Heart left ventricle (tissue), 16 donors: Measurements from ENCODE around the gene ANKK1. TPM values are rescaled to one million over a fixed set of nuclear protein-coding genes. Genes with fewer than 3 reads are reported as not detected.

Source experiments
- ATAC-seq, 4 donors: fragments of 200-7000 bp; cut with Tn5 transposase; one replicate each; pipeline ENCODE4 v1.9.1; 2020 to 2022; ENCODE audit warnings: moderate library complexity in 4 of 4, mild to moderate bottlenecking in 3 of 4, moderate number of reproducible peaks in 1 of 4
- DNase-seq, 5 donors: peaks; one replicate each; pipeline ENCODE4 v3.0.0-alpha.2; 2020
- H3K27ac ChIP-seq, 12 donors: fragments of 200-600 bp; sonication (generic) in 4 of 12; one replicate each; pipeline versions ENCODE4 v1.5.0 to v1.8.0; 2016 to 2022; ENCODE audit warnings: mild to moderate bottlenecking in 2 of 12
- H3K27me3 ChIP-seq, 9 donors: fragments of 200-600 bp; sonication (generic) in 2 of 9; one replicate each; pipeline versions ENCODE4 v1.5.1 to v1.8.0; 2016 to 2022; ENCODE audit warnings: mild to moderate bottlenecking in 3 of 9
- H3K36me3 ChIP-seq, 9 donors: fragments of 200-600 bp; sonication (generic) in 2 of 9; one replicate each; pipeline versions ENCODE4 v1.5.0 to v1.8.0; 2018 to 2022; ENCODE audit warnings: mild to moderate bottlenecking in 2 of 9
- H3K4me1 ChIP-seq, 12 donors: fragments of 200-600 bp; sonication (generic) in 4 of 12; one replicate each; pipeline versions ENCODE4 v1.5.0 to v1.8.0; 2016 to 2022; ENCODE audit warnings: mild to moderate bottlenecking in 3 of 12
- H3K4me3 ChIP-seq, 12 donors: fragments of 200-600 bp; sonication (generic) in 4 of 12; one replicate each; pipeline versions ENCODE4 v1.5.0 to v1.8.0; 2017 to 2022; ENCODE audit warnings: mild to moderate bottlenecking in 9 of 12, moderate library complexity in 4 of 12
- H3K9me3 ChIP-seq, 12 donors: fragments of 200-600 bp; sonication (generic) in 4 of 12; one replicate each; pipeline versions ENCODE4 v1.5.0 to v1.8.0; 2016 to 2022; ENCODE audit warnings: mild to moderate bottlenecking in 1 of 12
- CTCF ChIP-seq, 12 donors: fragments of 200-600 bp; sonication (generic) in 4 of 12; IDR thresholded peaks; one replicate each; pipeline versions ENCODE4 v1.5.0 to v1.8.0; 2018 to 2022; ENCODE audit warnings: antibody characterized with exemption in 12 of 12, mild to moderate bottlenecking in 5 of 12
- POLR2A ChIP-seq, 2 donors: fragments of 450-650 bp; IDR thresholded peaks; one replicate each; pipeline ENCODE4 v1.6.1; 2017; ENCODE audit warnings: antibody characterized with exemption in 2 of 2, mild to moderate bottlenecking in 2 of 2, moderate library complexity in 2 of 2
- WGBS, 4 donors: extraction: QIAGEN DNeasy Blood & Tissue Kit in 2 of 4; methylation state at CpG; one replicate each; pipeline versions ENCODE4 v1.1.5 to v1.1.7; 2013 to 2018; 5-methylcytosine and 5-hydroxymethylcytosine counted together
- intact Hi-C, 10 donors: fragments of 100-400 bp; cut with DNase I; formaldehyde crosslinking; loops; one replicate each; pipeline versions ENCODE4 v1.11.1 to v1.14.2; 2022
- microRNA-seq, 4 donors: library from miRNA; unstranded; fragments of <30 nt; microRNA quantifications; one replicate each; pipeline versions ENCODE4 to v1.2.0, GENCODE V29; 2017 to 2020
- polyA plus RNA-seq, 2 donors: library from polyadenylated mRNA; stranded (reverse); fragments of 200-250 nt; gene quantifications; one replicate each; pipeline ENCODE4 v1.2.3, GENCODE V29; 2013
- total RNA-seq, 9 donors: library from RNA; depleted of rRNA in 2 of 9; stranded (reverse); fragments of >200 nt in 2 of 9; fragmentation: NEBNext Ultra II Directional in 3 of 9; extraction: Animal tissue kit (Norgen Biotek cat#: 25700) in 3 of 9; gene quantifications; one replicate each; pipeline versions ENCODE4 v1.1.0 to v1.2.4, GENCODE V29; 2016 to 2023
- donor health status: ischemic (EF 13 %, LVEDD 7.1; RV severe dilation, severe dysfunction).
- donor health status: healthy with polysubstance abuse.
- donor health status: DM: no; HTN: yes; CAD: no.
- donor health status: DM: no; HTN: no; CAD: no.
- donor health status: ischemic (EF 25% LVEDD 6.9; RV normal size, moderate dysfunction).
- donor health status: ischemic (EF 25% LVEDD 5.7; RV mildly dilated, moderate dysfunction).
- donor health status: healthy.
- donor health status: DM: yes; HTN: yes; CAD: no.
- donor health status: ischemic (EF 35%, LVEDD 5.7; RV mildly dilated, moderate dysfunction).
- donor health status: nonischemic (EF 11% LVEDD 7.7; RV severe dilation, severe dysfunction).
- donor health status: DM: yes; HTN: yes; CAD: no.
- donor health status: PGD.
- donor health status: ischemic (EF 29% LVEDD 5.4; RV normal size, mild dysfunction).
- donor health status: nonischemic (EF 23%, LVEDD 6.1; RV moderate dilation, normal function).

ANKK1 gene
- total and polyA plus RNA-seq, 11 donors: 0.03 to 0.24 (median 0.10) TPM; not detected in 7

- peaks cover 0 to 3% (median 0%) of the 10 kb centered on the region in 12 donors for H3K4me1 ChIP-seq
- intact Hi-C loops: no loop called here
- H3K27ac ChIP-seq: no peak overlapping the region
- DNase-seq: no peak
- no peaks in the 10 kb centered on the region for H3K36me3 ChIP-seq
- peaks cover 0 to 11% (median 0%) of the 10 kb centered on the region in 9 donors for H3K27me3 ChIP-seq
- no peak for ATAC-seq
- H3K9me3 ChIP-seq: no peaks in the 10 kb centered on the region
- no peak overlapping the region for H3K4me3 ChIP-seq
- 76 to 82% (median 79%) methylated on average over 6 of the region's 6 CpGs for WGBS, 4 donors
- TF ChIP-seq CTCF (IDR thresholded peaks at IDR 0.05): no peak
- TF ChIP-seq POLR2A (IDR thresholded peaks at IDR 0.05): no peak
These were observed 62.2 kb downstream of the ANKK1 start for GRCh38 chr11:113449743-113450142.

Small RNAs within 50 kb of the gene (microRNA-seq; reads per million reads assigned to microRNA genes)
- gene MIR4301: 0 reads per million in 4 donors

Other genes with a start within 250 kb of the ANKK1 start
- gene TTC12, start 73.2 kb upstream of the ANKK1 start, total RNA-seq: 10 to 100 TPM in 3 of 9 donors, 1 to 10 TPM in 6; 3.5 to 11.9 (median 7.9) TPM
- gene TTC12, start 73.2 kb upstream of the ANKK1 start, polyA plus RNA-seq: 1 to 10 TPM; 2.7 to 3.8 TPM
- under 1 TPM in 1 of 9 donors, not detected in 8; 0.14 TPM for gene DRD2, start 87.6 kb downstream of the ANKK1 start, total RNA-seq
- gene DRD2, start 87.6 kb downstream of the ANKK1 start, polyA plus RNA-seq: under 1 TPM in 1 of 2 donors, not detected in 1; 0.12 TPM